Neural progenitor cell (in vitro differentiated cells): ENCODE measurements around the gene SUPT4H1.

Source experiments
- EZH2 ChIP-seq: fragments of 200-600 bp; sonication (generic); IDR thresholded peaks from 2 replicates; pipeline ENCODE4 v1.6.1; 2017; ENCODE audit warnings: antibody characterized with exemption, mild to moderate bottlenecking, moderate library complexity
- TF ChIP-seq, protein P1 (sequence below): fragments of 200-600 bp; sonication (generic); IDR thresholded peaks from 2 replicates; pipeline ENCODE4 v1.5.1; 2017; ENCODE audit warnings: antibody characterized with exemption, mild to moderate bottlenecking

DNA sequence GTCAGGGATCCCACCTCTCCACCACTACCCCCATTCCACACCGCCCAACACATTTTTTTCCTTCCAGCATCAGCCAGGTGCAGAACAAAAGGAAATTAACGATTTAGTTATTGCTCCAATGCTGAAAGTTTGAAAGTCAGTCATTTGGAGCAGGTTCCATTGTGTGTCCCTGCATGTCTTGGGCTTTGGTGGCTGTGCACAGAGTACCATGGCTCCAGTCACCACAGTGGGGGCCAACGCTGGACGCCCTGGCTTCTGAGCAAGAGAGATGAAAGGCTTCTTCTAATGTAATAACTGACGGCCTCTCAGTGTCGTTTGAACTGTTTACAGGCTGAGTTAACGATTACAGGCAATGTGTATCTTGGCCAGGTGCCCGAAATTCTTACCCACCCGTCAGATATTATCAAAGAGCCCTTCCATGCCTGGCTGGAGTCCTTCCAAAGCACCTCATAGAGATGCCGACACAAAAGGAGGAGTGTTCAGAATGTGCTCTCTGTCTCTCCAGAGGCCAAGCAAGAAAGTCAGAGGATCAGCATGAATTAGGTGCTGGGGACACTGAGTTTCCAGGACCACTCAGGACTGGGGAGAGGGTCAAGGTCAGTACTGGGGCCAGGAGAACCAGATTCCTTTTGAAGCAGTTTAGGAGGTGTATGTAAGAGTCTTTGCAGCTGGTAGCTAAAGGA lies 39.4 kb upstream of the SUPT4H1 start:
- TF ChIP-seq, protein P1, sequence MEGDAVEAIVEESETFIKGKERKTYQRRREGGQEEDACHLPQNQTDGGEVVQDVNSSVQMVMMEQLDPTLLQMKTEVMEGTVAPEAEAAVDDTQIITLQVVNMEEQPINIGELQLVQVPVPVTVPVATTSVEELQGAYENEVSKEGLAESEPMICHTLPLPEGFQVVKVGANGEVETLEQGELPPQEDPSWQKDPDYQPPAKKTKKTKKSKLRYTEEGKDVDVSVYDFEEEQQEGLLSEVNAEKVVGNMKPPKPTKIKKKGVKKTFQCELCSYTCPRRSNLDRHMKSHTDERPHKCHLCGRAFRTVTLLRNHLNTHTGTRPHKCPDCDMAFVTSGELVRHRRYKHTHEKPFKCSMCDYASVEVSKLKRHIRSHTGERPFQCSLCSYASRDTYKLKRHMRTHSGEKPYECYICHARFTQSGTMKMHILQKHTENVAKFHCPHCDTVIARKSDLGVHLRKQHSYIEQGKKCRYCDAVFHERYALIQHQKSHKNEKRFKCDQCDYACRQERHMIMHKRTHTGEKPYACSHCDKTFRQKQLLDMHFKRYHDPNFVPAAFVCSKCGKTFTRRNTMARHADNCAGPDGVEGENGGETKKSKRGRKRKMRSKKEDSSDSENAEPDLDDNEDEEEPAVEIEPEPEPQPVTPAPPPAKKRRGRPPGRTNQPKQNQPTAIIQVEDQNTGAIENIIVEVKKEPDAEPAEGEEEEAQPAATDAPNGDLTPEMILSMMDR = no peak
- no peak for TF ChIP-seq EZH2
